GM19351 (cell line): Measurements from ENCODE around the gene CUBN.
A peak's percentile ranks its signal among the peaks of the same experiment; 100 is the strongest.

ENCODE experiments used
- ATAC-seq: cut with Tn5 transposase; IDR thresholded peaks from one replicate; pipeline ENCODE4 v1.9.1; 2021; ENCODE audit warnings: mild to moderate bottlenecking, moderate library complexity; ENCODE audit not compliant: unreplicated experiment

CUBN gene

GRCh38 chr10:17043586-17043985 lies 86.0 kb downstream of the CUBN start:
- ATAC-seq, result no peak

DNA sequence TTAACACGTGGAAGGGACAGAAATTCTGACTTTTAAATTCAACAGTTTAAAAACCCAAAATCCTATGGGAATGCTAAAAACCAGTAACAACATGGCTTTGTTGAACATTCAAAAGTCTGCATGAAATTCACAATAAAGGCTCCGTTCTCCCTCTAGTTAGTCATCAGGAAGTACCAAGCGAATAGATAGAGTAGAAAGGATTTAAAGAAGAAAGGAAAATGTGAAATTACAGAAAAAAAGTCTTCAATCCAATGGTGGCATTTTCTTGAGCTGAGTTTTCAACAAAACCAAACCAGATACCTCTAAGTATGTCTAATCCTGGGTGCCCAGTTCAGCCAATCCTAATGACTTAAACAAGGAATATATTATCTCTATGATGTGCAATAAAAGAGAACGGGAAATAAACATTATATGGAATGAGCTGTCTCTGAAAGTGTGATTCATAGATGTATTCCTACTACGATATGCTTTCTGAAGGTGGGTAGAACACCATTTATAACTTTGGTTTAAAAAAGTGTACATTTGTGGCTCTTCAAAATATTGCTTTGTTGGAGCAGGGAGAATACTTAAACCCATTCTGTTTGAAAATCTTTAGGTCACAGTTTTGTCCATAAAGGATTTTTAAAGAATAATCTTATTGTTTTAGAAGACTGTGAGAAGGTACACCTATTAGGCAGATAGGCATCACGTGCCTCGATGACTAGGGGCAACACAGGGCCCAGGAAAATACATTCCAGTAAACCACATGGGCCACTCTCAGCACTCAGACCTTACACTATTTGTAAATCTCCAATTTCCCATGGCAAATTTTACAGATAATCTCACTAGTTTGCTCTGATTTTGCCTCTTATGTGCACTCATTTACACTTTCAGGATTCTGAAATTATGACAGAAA lies 87.7 kb downstream of the CUBN start:
- no peak for ATAC-seq

DNA sequence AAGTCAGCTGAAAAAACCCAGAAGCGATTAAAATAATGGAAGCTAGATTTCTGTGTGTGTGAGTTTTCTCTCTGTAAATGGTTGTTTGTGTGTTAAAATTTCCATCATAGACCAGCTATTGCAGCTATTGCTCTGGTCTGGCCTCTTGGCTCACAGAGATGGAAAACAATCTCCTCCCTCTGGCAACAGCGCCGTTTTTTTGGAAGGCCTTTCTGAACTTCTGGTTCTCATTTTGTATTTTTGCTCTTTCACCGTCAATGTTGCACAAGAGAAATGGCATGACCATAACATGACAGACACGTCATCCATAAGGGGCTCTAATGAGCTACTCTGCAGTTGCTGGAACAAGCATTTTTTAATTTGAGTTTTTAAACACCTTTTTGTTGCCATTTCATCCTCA lies 91.0 kb downstream of the CUBN start:
- no peak for ATAC-seq

DNA sequence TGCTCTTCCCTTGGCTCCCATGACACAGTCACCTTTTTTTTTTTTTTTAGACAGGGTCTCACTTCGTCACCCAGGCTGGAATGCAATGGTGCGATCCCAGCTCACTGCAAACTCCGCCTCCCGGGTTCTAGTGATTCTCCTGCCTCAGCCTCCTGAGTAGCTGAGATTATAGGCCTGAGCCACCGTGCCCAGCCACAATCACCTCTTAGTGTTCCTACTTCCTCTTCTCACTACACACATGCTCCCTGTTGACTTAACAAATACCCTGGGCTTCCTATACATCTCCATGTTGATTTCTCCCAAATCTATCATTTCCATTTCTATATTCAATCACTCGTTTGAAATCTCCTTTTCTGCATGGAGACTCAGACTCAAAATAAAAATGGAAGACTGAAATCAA lies 91.7 kb downstream of the CUBN start:
- no peak for ATAC-seq

DNA sequence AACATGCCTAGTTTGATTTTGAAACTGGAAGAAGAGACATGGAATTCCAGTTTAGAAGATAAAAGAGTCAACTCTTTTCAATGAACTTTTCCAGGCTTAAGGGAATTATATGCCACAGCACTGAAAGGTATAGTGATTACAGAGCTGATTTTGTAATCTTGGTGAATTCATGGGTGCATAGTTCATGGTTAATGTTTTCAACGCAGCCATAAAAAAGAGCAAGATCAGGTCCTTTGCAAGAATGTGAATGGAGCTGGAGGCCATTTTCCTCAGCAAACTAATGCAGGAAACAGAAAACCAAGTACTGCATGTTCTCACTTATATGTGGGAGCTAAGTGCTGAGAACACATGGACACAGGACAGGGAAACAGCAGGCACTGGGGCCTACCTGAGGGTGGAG lies 94.2 kb downstream of the CUBN start:
- no peak for ATAC-seq

DNA sequence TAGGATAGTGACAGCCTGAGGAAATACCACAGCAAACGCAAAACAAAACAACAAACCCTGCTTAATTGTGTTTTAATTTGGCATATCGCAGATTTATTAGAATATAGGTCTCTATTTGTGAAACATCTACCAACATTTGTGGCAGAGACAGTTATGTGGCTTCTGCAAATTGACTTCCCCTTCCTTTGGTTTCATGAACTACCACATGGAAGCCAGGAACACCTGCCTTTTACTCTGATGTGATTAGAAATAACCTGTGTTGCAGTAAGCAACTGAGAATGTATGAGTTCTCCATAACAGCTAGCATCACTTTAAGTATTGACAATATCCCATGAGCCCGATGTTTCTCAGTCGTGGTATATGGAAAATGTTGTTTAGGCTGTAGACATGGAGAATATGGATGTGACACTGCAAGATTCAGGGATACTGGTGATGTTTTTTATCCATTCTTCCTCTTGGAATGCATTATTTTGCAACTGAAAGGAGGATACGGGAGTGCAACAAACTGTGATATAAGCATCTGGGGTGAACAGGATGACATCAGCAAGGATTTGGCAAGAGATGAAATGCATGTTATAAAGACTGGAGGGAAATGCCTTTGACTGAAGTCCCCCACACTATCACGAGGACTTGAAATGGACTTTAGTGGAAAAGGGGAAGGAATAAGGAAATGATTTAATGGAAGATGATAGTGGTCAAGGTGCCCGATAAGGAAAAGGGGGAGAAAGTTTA lies 95.9 kb downstream of the CUBN start:
- no peak for ATAC-seq

GRCh38 chr10:17031637-17032635 lies 97.7 kb downstream of the CUBN start:
- ATAC-seq, result no peak

DNA sequence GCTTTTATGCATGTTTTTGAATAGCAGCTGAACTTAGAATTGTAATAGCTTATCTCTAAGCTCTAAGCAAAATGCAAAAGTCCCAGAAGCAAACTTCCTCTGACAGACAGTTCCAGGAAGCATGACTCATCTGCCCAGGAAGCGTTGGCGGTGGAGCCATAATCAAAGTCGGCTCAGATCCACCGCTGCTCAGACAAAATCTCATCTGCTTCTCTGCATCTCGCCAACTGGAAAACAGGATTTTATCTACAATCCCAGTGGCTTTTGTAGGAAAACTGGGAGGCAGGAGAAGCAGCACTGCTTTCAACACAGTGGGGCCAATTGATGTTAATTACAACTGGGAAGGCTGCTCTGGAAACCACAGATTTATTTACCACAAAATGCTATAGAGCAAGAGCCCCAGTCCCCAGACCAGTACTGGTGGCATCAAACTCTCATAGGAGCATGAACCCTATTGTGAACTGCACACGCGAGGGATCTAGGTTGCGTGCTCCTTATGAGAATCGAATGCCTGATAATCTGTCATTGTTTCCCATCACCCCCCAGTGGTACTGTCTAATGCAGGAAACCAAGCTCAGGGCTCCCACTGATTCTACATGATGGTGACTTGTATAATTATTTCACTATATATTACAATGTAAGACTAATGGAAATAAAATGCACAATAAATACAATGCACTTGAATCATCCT lies 99.9 kb downstream of the CUBN start:
- no peak for ATAC-seq

GRCh38 chr10:17029239-17029580 lies 100.4 kb downstream of the CUBN start:
- no peak for ATAC-seq

DNA sequence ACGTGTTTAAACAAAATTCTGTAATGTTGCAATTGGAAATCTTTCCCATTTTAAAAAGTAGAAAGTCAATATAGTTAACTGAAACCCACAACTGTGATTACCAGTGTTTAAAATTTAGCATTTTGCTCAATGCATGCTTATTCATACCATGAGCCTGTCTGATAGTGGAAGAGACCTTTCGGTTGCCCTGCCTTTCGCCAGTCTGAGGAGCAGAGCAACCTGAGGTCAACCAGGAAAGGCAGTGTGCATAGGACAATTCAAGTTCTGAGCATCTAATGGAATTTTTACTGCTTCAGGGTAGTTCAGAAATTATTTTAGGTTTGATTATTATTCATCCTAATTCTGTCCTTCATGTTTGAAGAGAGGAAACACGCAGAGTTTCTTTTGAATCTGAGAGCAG lies 100.8 kb downstream of the CUBN start:
- ATAC-seq, result no peak

GRCh38 chr10:17026686-17027485 lies 102.7 kb downstream of the CUBN start:
- peak; percentile 55 for ATAC-seq

GRCh38 chr10:17025444-17026295 lies 103.9 kb downstream of the CUBN start:
- no peak for ATAC-seq

- no peak for ATAC-seq
Observed at GRCh38 chr10:17024461-17024860, 105.2 kb downstream of the CUBN start.

DNA sequence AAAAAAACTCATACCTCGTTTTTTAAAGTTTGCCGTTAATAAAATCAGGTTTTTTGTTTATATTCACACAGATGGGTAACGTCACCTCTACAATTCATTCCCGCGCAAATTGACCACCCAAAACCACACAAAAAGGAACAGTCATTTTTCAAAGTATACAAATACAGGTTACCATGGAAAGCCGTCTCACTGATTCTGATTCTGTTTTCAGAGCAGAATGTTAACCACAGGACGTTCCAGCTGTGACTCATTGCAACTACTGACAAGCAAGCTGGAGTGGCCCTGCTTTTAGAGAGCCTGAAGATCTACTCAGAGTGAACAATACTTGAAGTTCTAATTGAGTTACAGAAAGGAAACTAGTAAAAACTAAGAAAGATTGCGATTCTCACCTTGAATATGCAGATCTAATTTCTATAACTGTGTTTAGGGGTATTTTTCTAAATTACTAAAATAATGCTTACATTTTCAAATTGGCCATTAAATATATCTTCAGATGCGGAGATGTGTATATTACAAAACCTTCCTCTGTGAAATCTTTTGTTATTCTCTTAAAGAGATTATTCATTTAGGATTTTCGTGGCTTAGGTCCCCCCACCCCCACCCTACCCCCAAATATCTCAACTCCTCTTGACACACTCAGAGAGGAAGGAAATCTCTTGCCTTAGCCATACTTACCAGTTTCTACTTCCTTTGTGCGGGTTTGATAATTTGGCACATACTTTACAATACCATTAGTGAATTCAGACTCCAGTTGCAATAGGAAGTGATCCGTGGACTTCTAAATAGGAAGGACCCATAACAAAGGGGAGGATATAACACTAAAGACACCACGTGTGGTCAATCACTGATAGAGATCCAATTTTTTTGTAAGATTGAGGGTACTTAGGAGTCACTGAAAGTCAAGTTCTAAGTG lies 106.0 kb downstream of the CUBN start:
- ATAC-seq, result peak; percentile 91

DNA sequence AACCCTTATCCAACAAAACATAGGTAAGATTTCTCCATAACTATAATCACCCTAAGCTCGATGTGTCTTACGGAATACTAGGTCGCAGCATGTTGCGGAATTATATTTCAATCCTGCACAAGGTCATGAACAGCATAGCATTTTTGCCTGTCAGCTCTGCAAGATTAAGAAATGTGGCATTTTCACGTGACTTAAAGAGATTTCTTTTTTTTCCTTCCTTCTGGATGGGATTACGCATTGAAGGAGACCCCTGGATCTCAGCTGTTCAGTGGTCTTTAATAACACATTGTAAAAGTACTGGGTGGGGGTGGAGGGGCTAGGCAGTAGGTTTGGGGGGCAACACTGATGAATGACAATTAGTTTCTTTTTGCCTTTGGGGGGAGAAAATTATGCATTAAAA lies 106.7 kb downstream of the CUBN start:
- no peak for ATAC-seq

DNA sequence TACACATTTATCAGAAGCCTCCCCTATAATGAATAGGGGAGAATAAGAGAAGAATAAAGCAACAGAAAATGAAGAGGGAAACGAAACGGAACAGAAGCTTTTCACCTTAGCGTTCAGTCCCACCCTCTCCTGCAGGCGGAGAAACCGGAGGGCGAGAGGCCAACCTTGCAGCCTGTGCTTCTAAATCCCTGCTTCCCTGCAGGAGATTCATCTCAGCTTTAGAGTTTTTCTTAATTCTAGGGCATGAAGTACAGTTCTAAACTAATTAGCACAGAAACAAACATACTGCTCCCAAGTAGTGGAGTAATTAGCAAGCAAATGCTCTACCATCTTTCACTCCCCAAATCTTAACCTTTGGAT lies 107.2 kb downstream of the CUBN start:
- no peak for ATAC-seq

GRCh38 chr10:17021656-17022465 lies 107.8 kb downstream of the CUBN start:
- no peak for ATAC-seq
